GM12865 (cell line): ENCODE data around the gene NIT1.

Experiments
- DNase-seq: peaks from one replicate; pipeline ENCODE4 v3.0.0; 2010; ENCODE audit warnings: low read depth
- H3K4me3 ChIP-seq: 2 replicates; pipeline ENCODE4 v1.5.1; 2011; ENCODE audit warnings: mild to moderate bottlenecking, low read depth, low read length, control low read depth
- TF ChIP-seq, protein P1 (sequence below): IDR thresholded peaks from 2 replicates; pipeline ENCODE4 v1.5.1; 2011; ENCODE audit warnings: low read length, control low read depth, low read depth, inconsistent platforms; ENCODE audit not compliant: insufficient read depth; ENCODE audit errors: missing control alignments

The NIT1 gene

DNA sequence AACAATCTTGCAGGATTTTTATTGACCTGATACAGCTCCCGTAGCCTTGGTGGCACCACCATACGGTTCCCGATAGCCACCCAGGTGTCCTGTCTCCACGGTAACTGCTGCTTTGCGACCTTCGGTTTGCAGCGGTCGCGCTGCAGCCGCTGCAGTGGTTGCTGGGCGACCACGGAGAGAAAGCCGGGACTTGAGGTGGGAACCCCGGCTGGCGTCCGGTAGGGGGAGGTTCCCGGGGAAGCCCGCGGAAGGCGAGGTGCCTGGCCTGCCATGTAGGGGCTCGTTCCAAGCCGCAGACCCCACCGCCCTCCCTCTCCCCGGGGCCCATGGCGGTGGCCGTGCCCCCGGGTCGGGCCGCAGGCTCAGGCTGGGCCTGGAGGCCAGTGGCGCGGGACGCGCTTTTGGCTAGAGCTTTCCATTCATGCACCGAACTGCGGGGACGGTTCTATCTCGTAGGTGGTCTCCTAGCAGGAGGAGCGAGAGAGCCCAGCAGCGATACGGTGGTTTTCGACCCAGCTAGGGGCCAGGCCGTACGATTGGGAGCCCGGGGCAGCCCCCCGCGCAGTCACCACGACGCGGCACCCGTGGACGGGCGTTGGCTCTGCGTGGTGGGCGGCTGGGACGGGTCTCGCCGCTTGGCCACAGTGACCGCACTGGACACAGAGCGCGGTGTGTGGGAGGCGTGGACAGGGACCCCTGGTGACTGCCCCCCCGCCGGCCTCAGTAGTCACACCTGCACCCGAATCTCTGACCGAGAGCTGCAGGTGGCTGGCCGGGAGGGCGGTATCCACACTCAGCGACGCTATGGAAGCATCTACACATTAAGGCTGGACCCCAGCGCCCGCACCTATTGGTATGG, 19.5 kb upstream of the NIT1 start, which contains the start of gene KLHDC9:
KLHDC9 (plus strand) TSS at position 152 of the 859 bp plus-strand sequence; CDS start at position 327, 175 bp downstream.
- peak within 1 kb of the TSS; percentile 68 for H3K4me3 ChIP-seq
- peak; percentile 98 for DNase-seq
- TF ChIP-seq, protein P1, sequence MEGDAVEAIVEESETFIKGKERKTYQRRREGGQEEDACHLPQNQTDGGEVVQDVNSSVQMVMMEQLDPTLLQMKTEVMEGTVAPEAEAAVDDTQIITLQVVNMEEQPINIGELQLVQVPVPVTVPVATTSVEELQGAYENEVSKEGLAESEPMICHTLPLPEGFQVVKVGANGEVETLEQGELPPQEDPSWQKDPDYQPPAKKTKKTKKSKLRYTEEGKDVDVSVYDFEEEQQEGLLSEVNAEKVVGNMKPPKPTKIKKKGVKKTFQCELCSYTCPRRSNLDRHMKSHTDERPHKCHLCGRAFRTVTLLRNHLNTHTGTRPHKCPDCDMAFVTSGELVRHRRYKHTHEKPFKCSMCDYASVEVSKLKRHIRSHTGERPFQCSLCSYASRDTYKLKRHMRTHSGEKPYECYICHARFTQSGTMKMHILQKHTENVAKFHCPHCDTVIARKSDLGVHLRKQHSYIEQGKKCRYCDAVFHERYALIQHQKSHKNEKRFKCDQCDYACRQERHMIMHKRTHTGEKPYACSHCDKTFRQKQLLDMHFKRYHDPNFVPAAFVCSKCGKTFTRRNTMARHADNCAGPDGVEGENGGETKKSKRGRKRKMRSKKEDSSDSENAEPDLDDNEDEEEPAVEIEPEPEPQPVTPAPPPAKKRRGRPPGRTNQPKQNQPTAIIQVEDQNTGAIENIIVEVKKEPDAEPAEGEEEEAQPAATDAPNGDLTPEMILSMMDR, result peak; percentile 17

DNA sequence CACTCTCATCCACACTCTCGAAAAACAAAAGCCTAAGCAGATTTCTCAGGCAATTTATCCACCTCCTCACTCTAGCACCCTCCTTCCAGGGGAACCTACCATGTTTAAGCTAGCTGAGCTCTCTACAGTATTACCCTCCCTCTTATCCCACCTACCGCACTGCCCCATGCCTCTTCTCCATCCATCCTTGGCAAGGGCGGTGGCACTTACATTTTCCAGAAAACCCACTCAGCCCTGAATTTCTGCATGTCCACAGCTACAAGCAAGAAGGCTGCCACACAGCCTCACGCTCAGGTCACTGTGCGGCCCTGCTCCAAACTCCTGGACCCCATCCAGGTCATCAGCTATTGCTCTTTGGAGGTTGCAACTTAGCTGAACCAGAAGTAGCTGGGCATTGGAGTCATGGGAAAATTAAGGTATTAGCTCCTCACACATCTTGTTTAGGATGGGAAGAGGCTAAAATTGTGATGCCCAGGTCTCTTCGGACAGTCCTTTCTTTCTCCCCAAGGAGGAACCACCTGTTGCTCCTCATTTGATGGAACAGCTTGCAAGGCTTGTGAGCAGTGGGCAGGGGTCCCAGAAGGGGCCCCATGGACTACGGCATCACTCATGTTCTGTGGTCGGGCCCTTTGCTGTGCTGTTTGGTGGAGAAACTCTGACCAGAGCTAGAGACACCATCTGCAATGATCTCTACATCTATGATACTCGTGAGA, 18.7 kb upstream of the NIT1 start:
- DNase-seq, result no peak
- peak overlapping the region; percentile 68 for H3K4me3 ChIP-seq
- TF ChIP-seq, protein P1, result no peak

DNA sequence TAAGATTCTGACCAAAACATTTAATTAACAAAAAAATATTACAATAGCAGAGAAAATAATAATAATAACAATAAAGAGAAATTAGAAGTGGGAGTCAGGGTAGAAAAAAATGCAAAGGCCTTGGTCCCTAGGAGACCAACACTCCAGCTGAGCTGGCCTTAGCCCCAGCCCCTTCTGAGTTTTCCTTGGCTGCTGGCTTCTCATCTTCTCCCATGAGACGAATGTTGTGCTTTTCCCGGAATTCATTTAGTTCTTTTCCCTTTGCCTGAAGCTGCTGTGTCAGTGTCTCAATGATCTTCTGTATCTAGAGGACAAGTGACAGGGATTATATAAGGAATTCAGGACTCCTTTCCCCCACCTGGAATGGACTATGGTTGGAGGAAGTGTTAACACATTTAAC, 17.3 kb upstream of the NIT1 start:
- DNase-seq, result no peak
- H3K4me3 ChIP-seq, result no peak overlapping the region
- TF ChIP-seq, protein P1, result no peak

DNA sequence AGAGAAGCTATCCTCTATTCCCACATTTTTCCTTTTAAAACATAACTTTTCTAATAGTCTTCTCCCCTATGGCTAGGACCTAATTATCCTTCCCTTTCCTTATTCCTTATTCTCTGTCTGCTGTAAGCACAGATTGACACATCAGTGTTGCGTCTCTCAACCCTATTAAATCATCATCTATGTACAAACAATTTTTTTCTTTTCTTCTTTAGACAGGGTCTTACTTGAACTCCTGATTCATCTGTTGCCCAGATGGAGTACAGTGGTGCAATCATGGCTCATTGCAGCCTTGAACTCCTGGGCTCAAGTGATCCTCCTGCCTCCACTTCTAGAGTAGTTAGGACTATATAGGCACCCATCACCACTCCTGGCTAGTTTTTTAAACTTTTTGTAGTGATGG, 11.5 kb upstream of the NIT1 start:
- TF ChIP-seq, protein P1, result no peak
- DNase-seq, result no peak
- no peak overlapping the region for H3K4me3 ChIP-seq

DNA sequence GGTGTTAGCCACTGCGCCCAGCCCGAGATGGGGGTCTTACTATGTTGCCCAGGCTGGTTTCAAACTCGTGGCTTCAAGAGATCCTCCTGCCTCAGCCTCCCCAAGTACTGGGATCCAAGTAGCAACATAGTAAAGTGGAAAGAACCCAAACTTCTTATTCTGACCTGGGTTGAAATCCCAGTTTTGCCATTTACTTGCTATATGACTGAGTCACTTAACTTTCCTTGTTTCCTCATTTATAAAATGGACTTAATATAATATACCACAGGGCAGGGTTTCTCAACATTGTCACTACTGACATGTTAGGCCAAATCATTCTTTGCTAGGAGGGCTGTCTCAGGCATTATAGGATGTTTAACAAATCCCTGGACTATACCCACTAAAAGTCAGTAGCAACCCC, 6.8 kb upstream of the NIT1 start:
- TF ChIP-seq, protein P1, result no peak

DNA sequence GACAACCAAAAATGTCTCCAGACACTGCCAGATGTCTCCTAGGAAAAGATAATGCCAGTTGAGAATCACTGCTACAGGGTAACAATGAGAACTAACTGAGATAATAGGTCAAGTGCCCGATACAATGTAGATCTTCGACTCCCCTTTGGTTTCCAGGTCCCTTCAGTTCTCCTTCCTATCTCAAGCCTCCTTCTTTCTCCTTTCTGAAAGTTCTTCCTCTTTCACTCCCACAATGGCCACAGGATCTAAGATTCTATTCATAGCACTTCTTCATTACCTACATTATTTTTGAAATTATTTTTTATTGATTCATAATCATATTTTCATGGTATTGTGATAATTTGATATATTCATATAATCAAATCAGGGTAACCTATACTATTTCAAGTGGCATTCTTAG, 6.4 kb upstream of the NIT1 start:
- no peak overlapping the region for H3K4me3 ChIP-seq
- TF ChIP-seq, protein P1, result no peak
- no peak for DNase-seq

More for the DNA sequence above, 6.8 kb upstream of the NIT1 start:
- no peak overlapping the region for H3K4me3 ChIP-seq
- no peak for DNase-seq
